GM03348 (cell line): Measurements from ENCODE around the gene NPPC.
"Not testable (repeated sequence)": the region's sequence is repeated elsewhere in the genome, so short reads cannot be mapped to it uniquely, and the experiment has no call there.

Source experiments
- DNase-seq: peaks from one replicate; pipeline ENCODE4 v3.0.0; 2012; ENCODE audit warnings: low spot score

NPPC gene

DNA sequence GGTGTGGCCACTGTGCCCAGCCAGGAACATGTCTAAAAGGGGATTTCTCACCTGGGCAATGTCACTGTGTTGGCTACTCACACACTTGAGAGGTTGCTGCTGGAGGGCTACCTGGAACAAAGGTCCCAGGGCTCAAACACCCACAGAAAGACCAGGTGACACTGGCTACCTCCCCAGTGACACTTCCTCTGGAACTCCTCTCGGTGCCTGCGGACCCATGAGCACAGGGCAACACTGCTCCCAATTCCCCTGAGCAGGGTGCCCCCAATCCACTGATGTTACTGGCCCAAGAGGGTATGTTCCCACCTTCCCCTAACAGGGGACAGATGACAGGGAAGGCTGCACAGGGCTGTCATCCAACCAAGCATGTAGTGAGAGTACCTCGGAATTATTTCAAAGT is 5.8 kb downstream of the NPPC start:
- no peak for DNase-seq

GRCh38 chr2:231919341-231920035 is 6.7 kb downstream of the NPPC start:
- no peak for DNase-seq

- no peak for DNase-seq
These were observed 7.5 kb downstream of the NPPC start for GRCh38 chr2:231918501-231919330.

- no peak for DNase-seq
These were observed 8.7 kb downstream of the NPPC start for GRCh38 chr2:231917280-231918066.

- DNase-seq: no peak
These were observed 12.0 kb downstream of the NPPC start for GRCh38 chr2:231914077-231914690.

DNA sequence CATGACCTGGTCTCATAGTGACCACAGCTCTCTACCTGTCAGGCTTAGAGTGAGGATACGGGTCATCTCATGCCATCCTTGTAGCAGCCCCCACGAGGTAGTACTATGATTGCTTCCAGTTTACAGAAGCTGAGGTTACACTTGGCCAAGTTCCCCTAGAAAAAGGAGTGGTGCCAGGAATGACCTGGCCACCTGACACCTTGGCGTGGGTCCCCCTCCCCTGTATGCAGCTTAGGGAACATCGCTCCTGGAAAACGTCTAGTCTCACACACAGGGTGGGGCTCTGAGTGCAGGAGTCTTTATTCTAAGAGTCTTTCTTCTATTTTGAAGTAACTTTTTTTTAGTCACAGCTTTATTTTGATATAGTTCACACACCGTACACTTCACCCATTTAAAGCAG is 14.8 kb downstream of the NPPC start:
- DNase-seq: no peak

DNA sequence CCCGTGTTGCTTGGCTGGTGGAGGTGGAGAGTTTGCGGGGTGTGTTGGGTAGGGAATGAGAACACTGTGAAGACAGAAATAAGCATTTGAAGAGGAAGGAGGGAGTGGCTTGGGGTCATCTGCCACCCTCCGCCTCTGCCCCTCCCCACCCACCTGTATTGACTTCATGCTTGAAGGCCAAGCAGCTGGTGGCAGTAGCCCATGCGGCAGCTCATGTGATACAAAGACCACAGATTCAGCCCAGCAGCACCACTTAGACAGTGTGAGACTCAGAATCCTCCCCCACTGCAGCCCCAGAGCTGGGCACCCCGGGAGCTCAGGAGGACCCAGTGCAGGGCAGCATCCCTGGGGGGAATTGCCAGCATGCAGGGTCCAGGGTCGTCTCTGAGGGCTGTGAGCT is 15.4 kb downstream of the NPPC start:
- no peak for DNase-seq

- not testable (repeated sequence) for DNase-seq
These were observed 16.0 kb downstream of the NPPC start for GRCh38 chr2:231910161-231910560.

GRCh38 chr2:231909631-231910030 is 16.6 kb downstream of the NPPC start:
- DNase-seq: no peak

- no peak for DNase-seq
These were observed 17.6 kb downstream of the NPPC start for GRCh38 chr2:231908584-231908983.

DNA sequence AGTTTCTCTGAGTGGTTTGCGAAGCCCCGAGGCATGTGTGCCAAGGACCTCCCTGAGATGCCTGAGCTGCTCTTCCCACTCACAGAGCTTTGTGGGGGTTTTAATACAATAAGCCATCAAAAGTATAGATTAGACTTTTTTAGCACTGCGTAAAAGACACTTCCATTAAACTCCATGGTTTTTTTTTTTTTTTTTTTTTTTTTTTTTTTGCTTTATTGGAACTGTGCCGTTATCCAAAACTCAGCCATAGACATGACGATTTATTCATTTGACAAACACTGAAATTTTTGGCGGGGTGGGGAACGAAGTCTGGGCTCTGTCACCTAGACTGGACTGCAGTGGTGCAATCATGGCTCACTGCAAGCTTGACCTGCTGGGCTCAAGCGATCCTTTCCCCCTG is 18.4 kb downstream of the NPPC start:
- DNase-seq: no peak

DNA sequence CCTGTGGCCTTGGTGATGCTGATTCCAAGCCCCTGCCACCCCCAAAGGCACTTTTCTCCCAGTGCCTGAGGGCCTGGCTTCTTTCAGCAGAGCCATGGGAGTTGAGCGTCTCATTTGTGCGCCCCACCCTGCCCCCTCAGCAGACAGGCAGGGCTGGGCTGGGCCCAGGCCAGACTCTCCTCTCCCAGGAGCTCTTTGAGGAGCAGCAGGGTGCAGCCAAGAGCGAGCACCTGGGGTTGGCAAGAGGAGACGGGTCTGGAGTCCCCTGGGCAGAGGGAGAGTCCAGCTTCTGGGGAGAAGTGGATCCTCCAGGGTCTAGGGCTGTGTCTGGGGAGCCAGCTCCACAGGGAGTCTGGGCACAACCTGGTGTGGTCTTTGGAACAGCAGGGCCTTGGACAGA is 21.2 kb downstream of the NPPC start:
- DNase-seq: no peak

DNA sequence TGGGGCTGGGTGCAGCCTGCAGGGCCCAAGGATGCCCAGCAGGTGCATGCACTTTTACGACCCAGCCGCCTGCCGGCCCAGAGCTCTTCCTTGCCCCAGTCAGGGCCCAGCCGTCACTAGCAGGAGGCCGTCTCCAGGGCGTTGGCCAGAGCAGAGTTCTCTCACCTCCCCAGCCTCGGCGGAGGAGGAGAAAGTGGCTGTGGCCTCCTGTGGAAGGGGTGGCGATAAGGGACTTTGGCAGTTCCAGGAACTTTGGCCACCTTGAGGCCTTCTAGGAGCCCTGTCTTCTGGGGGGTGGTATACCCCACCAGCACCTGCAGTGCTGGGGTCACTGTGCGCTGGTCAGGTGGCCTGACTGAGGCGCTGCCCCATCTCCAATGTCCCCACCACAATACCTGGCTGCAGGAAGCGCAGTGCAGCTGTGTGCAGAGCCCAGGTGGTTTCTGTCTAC is 22.0 kb downstream of the NPPC start:
- no peak for DNase-seq

DNA sequence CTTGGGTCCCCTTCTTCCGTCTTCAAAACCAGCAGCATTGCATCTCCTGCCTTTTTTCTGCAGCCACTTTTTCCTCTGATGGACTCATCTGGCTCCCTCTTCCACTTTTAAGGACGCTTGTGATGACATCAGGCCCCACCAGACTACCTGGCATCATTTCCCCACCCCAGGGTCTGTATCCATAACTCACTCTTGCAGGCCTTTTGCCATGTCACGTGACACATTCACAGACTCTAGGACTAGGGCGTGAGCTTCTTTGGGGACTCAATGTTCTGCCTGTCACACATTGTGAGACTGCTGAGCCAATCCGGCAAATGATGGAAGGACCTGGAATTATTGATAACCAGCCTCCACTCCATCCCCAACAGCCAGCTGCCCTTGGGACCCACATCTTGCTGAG is 23.6 kb downstream of the NPPC start:
- DNase-seq: no peak

DNA sequence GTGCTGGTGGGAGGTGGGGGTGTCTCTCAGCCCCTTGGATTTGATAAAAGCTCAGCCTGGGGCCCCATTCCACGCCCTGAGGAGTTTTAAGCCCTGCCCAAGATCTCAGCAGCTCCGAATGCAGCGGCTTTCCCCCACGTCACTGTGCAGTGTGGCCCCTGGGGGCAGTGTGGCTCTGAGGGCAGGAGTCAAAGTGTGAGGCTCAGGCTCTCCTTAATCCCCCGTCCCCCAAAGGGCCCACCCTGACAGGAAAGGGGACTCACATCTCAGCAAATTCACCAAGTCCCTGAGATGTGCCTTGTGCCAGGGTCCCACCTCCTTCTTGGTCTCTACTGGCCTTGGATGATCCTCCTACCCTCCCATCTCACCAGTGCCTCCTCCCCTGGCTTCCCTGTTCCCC is 25.2 kb downstream of the NPPC start:
- no peak for DNase-seq

DNA sequence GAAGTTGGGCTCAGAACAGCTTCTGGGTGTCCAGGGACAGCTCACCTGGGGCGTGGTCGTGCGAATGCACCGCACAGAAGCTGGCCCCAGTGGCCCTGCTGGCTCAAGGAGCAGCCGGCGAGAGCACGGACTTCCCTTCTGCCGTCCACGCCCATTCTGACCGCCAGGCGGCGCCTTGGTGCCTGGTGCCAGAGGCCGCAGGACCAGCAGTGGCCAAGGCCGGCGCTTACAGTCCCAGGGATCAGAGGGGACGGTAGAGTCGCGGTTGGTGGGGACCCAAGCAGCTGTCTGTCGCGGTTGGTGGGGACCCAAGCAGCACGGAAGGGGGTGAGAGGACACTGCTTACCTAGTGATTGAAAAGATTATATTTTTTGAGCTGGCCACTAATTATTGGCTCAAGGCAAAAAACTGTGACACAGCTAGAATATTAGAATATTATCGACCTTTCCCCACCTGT is 25.7 kb downstream of the NPPC start:
- DNase-seq: peak; percentile 91

DNA sequence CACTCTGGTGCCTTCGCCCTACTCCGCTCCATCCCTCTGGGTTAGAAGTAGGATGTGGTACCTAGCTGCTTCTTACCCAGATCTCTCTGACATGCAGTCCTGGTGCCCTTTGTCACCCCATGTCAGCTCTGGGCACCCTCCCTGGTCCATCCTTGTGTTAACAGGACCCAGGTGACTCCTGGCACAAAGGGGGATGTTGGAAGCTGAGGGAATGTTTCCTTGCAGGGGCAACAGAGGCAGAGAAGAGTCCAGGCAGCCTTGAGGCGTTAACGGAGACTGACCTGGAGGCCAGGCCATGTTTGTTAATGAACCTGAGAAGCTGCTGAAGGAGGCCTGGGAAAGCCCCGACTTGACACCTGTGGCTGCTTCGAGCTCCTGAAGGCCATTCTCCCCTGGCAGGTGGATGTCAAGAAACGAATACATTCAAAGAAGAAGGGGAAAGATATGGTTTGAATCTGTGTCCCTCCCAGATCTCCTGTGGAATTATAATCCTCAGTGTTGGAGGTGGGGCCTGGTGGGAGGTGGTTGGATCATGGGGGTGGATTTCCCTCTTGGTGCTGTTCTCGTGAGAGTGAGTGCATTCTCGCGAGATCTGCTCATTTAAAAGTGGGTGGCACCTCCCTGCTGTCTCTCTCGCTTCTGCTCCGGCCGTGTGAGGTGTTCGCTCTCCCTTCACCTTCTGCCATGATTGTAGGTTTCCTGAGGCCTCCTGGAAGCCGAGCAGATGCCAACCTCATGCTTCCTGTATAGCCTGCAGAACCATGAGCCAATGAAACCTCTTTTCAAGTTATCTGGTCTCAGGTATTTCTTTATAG is 31.4 kb downstream of the NPPC start:
- DNase-seq: no peak

DNA sequence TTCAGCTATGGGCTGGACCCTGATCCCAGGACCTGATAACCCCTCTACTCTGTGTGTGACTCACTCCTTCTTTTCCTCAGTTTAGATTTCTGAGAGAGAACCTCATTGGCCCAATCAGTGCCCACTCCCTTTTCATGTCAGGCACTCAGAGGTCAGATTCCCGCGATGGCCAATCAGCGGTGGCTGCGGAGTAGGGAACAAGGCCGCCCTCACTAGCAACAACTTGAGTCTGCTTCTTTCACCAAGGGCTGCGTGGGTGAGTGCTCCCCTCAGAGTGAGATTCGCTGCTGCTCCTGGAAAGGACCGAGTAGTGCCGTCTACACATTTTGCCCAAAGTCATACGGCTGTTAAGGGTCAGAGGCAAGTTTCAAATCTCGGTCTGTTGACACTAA is 34.7 kb downstream of the NPPC start:
- no peak for DNase-seq

GRCh38 chr2:231890896-231891513 is 35.2 kb downstream of the NPPC start:
- DNase-seq: no peak

DNA sequence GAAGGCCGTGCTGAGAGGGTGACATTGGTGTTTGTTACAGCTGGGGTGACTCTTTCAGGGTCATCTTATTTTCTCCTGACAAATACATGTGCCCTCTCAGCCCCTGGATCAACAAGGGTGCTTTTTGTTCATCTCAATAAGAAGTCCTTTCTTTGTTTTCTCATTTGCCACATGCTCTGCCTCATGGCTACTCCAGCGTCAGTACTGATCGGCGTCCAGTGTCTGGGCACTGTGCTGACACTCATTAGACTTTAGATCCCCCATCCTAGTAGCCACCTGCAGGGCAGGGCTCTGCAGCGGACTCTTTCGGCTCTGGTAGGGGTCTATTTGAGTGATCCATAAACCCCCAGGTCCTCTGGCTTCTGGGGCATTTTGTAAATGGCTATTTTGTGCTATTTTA is 38.4 kb downstream of the NPPC start:
- no peak for DNase-seq
